COLO668 (cell line): ENCODE data around the gene DSCAM.
"Not testable (repeated sequence)": the region's sequence is repeated elsewhere in the genome, so short reads cannot be mapped to it uniquely, and the experiment has no call there.

Source experiments
- DNase-seq: peaks from one replicate; lab custom pipeline; 2025; ENCODE audit not compliant: unreplicated experiment; lab: John Stamatoyannopoulos, UW

Gene DSCAM

DNA sequence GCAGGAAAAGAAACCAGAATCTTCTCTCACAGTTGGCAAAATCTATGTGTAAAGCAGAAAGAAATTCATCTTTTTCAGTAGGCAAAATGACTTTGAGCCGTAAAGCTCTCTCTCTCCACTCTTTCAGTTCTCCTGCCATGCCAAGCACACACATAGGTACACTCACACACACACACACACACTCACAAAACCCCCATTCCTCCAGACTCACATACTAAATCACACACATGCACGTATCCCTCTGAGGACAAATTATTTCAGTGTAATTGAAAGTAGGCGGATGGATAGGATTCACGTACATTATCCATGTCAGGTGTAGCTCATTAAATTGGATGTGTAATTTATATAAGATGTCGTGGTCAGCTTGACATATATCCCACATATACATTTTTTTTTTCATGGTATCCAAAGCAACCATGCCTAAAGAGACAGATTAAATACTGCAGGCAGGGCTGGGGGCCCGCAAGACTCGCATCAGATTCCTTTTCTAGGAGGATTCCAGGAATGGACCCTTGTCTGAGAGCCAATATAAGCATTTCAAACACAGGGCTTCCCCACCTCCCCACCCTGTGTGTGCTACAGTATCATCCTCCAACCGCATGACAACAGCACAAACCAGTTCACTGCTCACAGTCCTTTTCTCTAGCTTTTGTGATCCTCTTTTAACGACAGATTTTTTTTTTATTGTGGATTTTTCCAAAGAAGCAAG, 658.9 kb downstream of the DSCAM start:
- DNase-seq: no peak

DNA sequence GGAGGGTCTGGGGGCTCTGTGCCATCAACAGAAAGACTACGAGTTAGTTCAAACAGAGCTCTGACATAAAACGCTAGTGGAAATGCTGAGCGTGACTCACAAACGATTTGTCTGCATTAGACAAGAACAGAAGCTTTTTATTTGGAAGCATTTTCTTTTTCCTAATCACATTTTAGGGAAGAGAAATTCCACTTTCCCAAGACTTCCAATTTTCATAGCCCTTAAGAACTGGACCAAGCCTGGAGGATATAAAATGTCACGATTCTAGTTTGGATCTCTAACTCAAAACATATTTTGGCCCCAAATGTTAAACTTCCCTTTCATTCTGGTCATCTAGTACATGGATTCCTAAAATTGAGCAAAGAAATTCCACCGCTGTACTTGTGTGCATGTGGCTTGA, 659.7 kb downstream of the DSCAM start:
- no peak for DNase-seq

DNA sequence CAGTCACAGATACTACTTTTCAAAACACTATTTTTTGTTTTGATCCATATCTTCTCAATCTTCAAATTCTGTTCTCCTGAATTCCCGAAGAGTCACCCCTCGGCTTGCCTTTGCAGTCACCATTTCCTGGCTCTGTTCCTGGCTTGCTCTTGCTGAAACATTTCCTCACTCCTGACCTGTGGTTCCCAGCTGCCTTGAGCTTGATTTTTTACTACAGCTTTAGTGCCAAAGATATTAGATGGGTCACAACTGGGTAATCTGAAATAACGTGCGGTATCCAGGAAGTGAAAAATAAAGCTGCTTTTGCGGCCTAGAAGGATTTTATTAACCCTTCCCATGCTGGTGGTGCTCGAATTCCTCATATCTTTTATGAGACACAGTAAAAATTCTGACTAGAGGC, 660.9 kb downstream of the DSCAM start:
- no peak for DNase-seq

DNA sequence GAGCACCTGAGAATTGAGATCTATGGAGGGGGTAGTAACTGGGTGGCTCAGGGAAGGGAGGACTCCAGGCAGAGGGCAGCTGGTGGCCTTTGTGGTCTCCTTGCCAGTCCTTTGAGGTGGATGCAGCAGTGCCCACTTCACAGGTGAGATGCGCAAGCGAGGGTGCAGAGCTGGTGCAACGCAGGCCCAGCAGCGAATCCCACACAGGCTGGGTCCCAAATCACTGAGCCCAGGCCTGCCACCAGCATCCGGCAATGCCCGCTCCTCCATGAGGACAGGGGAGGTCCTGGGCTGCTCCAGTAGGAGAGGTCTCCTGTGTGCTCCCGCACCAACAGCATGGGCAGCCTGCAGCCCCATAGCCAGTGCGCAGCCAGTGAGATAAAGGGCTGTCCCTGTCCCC, 661.8 kb downstream of the DSCAM start:
- DNase-seq: no peak

DNA sequence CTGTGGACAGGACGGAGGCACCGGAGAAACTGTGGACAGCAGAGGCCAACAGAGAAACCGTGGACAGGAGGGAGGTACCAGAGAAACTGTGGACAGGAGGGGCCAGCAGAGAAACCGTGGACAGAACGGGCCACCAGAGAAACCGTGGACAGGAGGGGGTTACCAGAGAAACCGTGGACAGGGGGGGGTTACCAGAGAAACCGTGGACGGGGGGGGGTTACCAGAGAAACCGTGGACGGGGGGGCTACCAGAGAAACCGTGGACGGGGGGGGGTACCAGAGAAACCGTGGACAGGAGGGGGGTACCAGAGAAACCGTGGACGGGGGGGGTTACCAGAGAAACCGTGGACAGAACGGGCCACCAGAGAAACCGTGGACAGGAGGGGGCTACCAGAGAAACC, 664.5 kb downstream of the DSCAM start:
- not testable (repeated sequence) for DNase-seq

DNA sequence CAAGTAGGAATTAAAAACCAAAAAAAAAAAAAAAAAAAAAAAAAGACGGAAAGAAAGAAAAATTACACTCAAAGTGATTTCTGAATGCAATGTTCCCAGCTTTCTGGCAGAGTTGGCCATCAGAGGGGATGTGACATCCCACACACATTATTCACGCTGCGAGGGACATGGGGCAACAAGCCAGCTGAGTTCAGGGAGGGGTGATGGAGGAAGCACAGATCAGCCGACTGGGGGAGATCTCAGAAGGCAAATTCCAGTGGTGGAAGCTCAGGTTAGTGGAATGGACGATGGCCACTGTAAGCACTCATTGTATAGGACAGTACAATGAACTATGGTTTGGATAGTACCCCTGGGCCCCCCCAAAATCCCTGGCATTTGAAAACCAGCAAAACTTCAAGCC, 667.8 kb downstream of the DSCAM start:
- no peak for DNase-seq

DNA sequence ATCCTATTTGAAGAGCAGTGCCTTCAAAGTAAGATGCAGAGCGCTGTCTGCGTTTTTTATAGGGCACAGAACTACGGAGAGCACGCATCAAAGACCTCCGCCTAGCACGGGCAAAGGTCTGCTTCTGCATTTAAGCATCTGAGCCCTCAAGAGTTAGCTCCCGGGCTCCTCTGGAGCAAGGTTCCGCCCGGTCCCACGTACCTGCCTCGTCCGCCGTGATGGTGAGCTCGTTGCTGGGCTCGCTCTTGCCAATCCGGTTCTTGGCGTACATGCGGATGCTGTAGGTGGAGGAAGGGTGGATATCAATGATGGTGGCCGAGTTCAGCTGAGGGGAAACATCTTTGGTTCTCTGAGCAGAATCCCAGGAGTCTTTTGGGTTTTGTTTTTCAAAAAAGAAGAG, 668.2 kb downstream of the DSCAM start:
- DNase-seq: no peak

DNA sequence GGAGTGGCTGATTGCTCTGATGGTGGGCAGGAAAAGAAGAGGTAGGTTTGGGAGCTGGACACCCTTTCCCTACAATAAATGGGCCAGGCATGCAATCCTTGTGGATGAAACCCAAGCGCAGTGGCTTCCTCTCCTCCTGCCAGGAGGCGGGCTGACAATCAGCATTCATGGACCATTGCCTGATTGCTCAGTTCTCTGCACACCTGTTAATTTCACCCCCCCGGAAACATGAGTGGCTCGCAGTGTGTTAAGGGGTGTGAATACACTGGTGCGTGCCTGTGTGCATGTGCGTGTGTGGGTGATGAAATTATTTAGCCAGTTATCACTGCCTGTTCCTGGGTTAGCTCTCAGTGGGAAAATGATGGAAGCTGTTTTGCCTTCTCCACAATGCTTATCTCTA, 669.0 kb downstream of the DSCAM start:
- DNase-seq: no peak

DNA sequence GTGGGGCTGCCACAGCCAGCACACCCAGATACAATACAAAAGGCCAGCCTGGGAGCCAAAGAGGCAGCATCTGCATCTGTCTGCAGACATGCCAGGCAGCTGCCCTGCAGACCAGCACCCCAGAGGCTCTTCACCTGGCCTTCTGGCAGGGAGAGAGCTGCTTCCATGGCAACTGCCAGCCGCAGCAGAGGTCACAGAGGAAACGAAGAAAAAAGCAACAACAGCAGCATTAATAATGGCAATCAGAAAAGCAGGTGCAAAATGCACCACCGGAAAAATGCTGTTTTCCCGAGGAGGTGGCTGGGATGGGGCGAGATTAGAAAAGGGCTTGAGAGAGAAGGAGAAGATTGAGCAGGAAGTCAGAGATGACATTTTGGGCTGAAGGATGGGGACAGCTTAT, 670.2 kb downstream of the DSCAM start:
- DNase-seq: peak; percentile 89

DNA sequence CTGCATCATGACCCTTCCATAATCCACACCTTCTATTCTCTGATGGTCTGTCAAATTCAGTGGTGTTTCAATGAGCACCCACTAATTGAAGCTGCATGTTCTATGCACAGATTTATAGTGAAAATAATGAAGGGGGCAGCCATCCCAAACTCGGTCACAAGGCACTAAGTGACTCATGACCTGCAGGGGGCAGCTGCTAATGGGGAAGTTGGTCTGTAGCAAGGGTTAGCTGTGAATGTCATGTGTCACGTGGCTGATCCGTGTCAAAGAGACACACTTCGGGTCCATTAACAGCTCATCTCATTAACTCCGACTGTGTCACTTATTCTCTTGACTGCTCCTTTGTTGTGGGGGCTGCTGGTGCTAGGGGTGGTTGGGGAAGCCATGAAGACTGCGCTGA, 673.1 kb downstream of the DSCAM start:
- DNase-seq: no peak

DNA sequence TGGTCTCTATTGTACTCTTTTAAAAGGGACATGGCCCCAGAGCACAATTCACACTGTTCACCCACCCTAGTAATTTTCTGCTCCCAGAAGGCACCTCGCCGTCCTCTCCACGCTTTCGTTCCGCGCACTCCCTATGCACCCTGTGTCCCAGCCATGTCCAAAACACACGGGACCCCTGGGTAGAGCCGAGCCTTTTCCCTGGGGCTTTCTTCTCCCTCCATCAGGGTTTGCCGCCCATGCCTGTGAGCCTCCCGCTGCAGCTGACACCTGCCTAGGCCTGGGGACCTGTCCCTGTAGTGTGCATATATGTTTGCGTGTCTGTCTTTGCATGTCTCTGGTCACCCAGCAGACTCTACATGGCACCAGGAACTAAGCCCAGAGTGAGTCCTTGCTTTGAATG, 677.0 kb downstream of the DSCAM start:
- no peak for DNase-seq

DNA sequence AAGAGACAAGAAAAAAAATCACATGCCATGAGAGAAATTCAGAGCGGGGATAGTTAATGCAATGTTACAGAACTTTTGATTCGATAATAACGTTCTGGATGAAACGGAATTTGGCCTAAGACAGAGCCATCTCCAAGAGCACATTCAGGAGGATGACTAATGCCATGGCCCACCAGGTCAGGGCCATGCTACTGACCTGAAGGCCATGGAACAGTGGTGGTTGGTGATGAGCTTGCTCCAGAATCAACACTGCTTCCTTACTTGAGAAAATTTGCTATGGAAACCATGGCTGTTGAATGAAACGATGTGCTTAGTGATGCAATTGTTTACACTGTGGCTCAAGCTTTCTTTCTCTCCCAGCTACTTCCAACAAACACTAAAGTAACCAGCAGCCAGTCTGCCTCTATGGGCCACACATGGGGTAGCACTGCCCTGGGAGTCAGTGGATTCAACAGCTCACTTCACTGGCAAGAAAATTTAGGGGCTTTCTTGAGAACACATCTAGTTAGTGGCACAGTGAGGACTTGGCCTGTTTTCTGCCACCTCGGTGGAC, 680.6 kb downstream of the DSCAM start:
- DNase-seq: peak; percentile 36

DNA sequence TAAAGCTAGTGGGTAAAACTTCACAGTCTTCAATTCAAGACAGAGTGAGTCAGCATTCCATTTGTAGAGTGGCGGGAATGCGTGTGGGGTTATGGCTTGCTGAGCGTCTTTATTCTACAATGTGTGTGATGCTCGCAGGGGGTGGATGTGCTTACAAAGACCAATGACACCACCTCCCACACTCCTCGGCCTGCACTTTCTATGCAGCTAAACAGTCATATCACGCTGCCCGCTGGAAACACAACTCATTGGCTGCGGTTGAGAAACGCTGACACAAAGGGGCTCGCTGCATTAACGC, 681.2 kb downstream of the DSCAM start:
- no peak for DNase-seq

DNA sequence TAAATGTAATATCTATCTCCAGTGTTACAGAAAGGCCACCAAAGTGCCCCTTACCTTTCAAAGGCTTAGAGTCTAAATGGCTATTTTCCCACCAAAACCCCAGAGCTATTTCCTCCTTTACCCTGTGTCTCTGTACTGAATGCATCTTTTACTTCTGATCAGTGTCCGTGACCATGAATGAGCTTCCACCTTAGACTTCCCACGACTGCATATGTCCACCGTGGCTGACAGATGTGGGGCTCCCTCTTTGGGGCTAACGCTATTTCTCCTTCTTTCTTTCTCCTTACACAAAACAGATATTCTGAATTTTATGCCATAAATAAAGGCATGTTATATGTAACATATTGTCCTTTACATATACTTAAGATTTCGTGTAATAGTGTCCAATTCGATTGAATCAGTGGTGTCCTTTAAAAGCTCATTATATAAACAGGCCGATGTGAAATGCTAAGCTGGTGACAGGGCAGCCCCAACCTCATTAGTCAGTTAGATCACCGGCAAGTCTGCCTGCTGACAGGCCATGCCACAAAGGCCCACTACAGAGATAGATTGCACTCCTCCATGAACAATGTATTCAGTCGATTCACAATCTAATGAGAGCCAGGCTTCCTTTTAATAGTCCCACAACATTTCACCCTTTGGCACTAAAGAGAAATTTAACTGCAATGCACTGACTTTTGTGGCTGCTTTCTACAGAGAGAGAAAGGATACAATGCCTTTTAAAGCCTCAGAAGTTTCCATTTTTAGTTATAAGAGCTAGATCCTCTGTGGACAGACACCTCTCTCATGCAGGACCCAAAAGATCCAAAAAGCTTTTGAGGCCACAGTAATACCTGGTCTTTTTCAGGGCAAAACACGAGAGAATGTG, 681.8 kb downstream of the DSCAM start:
- no peak for DNase-seq

DNA sequence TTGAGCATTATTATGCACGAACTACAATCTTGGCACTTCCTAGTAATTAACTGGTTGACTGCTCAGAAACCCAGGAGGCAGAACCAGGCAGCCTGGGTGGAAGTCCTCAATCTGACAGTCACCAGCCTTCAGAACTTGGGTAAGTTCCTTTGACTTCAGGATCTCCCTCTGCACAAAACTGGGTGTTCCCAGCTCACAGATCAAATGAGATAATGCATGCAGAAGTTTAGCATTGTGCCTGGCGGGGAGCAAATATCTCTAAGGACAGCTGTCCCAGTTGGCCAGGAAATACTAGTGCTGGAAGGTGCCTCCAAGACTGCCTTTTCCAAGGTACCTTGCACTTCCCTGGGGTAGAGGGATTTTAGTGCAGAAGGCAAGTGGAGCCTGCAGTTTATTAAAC, 684.9 kb downstream of the DSCAM start:
- DNase-seq: no peak

DNA sequence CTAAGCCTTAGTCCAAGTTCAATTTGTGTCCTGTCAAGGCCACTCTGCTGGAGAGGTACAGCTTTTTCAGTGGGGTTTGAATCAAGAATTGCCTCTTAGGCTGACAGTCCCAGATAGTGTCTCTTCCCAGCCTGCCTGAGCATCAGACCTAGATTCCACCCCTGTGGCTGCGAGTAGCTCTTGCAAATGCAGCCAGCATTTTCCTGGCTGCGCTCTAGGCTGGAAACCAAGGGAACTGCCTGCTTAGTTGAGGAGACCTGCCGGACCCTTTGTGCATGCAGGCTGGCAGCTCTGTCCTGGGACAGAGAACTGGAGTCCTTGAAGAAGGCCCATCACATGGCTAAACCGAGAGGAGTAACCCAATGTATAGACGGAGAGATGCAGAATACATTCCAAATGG, 686.0 kb downstream of the DSCAM start:
- no peak for DNase-seq

DNA sequence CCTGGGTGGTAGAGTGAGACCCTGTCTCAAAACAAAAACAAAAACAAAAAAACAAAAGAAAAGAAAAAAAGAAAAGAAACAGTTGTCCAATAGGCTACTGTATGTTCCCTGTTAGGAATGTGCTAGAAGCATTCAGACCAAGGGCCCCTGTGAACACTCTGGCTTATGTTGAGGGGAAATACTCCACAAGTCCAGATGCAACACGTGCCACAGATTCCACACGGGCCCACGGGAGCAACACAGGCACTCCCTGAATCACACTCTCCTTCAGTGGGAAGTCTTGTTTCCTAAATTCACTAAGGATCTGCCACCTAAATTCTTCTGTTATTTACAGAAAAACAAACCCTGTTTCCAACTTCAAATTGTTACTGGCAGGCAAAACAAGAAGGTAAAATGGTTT, 688.6 kb downstream of the DSCAM start:
- DNase-seq: no peak

DNA sequence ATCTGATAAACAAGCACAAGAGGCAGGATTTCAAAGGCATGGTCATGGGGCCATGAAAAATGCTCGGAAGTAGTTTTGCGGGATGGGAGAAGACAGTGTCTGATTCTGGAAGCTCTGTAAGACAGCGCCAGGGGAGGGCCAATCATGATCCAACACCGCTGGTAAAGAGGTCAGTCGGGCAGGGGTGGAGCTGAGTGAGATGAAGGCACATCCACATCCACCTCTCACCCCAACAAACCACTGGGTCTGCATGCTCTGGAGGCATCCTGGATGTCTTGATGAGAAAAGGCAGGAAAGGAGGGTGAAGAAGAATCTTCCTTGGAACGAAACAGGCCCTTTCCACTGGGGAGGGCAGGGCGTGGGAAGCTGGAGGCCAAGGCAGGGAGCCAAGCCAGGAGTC, 691.4 kb downstream of the DSCAM start:
- DNase-seq: no peak

DNA sequence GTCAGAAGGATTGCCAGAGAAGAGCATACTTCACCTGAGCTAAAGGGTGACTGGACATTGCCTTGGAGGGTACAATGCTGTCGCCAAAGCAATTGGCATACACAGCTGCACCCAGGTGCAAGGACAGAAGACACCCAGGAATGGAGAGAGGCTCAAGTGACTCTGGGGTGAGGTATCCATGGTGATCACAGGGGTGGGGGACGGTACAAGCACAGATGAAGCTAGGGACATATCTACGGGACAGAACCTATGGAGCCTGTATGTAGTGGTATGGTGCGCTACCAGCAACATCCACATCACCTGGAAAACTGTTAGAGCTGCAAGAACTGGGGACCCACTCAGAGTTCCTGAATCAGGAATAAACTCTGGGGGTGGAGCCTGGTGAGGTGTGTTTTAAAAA, 693.6 kb downstream of the DSCAM start:
- DNase-seq: no peak

DNA sequence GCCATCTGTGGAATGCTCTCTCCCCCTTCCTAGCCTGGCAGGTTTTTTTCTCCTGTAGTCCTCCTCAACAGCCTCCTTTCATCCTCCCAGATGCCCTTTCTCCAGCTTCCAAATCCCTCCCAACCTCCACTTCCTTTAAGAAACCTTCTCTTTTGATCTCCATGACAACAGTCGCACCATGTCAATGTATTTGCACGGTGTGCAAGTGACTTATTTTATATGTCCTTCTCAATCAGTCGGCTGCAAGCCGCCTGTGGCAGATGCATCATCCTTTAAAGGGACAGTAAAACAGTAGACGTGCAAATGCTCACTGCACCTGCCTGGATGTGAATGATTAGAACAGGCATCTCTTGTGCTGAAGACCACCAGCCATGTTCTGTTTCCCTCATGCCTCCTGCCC, 694.5 kb downstream of the DSCAM start:
- no peak for DNase-seq

DNA sequence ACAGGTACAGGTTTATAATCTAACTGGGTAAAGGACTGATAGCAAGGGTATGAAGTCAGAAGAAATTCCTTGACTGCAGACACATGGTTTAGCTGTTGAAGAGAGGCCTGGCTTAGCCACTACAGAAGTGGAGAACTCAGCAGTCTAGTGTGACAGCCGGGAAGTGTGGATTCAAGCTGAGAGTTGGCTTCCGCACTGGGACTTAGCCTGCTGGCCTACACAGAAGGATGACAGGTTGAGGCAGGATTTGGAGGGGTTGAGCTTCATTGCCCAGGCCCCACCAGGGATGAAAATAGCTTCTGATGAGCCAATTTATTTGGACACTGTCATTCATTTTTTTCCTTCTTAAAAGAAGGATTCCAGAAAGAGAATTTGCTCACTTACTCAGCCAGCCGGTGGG, 695.3 kb downstream of the DSCAM start:
- DNase-seq: no peak

DNA sequence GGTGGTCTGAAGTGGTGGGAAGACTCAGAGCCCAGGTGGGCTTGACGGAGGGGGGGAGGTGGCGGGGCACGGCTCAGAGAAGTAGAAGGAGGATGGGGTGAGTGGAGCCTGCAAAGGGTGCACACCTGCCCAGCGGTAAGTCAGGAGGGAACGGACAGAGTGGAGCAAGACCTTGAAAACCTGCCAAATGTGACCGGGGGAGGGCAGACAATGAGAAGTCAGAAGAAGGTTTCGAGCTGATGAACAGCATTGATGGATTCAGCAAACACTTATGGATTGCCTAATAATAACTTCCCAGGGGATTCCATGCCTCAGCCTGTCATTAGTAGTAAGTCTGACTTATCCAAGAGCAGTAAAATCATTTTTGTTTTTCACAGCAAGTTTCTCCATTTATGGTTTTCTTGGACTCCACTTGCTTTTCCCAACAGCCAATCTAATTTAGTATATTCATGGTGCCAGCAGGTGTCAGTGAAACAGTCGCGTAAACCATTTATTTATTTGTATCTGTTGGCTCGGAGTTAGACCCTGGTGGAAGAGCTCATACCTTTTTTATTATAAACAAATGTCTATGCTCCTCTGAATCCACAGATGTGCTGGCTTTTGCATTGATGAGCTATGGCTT, 700.6 kb downstream of the DSCAM start:
- DNase-seq: no peak
